Neural progenitor cell (in vitro differentiated cells): ENCODE measurements around the gene C1QBP. TPM values are rescaled to one million over a fixed set of nuclear protein-coding genes. Genes with fewer than 3 reads are reported as not detected.
A peak's percentile ranks its signal among the peaks of the same experiment; 100 is the strongest.

Source experiments
- DNase-seq: peaks from one replicate; pipeline ENCODE4 v3.0.0-alpha.2; 2016; ENCODE audit warnings: low spot score
- H2AFZ ChIP-seq: fragments of 200-600 bp; sonication (generic); replicated peaks from 2 replicates; pipeline ENCODE4 v1.6.1; 2016; ENCODE audit warnings: antibody characterized with exemption
- H3F3A ChIP-seq: fragments of 200-600 bp; sonication (generic); 2 replicates; pipeline ENCODE4 v1.6.1; 2016; ENCODE audit warnings: antibody characterized with exemption, low read depth
- H3K27ac ChIP-seq: fragments of 200-600 bp; sonication (generic); 2 replicates; pipeline ENCODE4 v1.5.1; 2016; ENCODE audit warnings: mild to moderate bottlenecking
- H3K27me3 ChIP-seq: fragments of 200-600 bp; sonication (generic); 2 replicates; pipeline ENCODE4 v1.6.1; 2016; ENCODE audit warnings: mild to moderate bottlenecking, moderate library complexity
- H3K36me3 ChIP-seq: fragments of 200-600 bp; sonication (generic); 2 replicates; pipeline ENCODE4 v1.5.1; 2016
- H3K4me1 ChIP-seq: fragments of 200-600 bp; sonication (generic); 2 replicates; pipeline ENCODE4 v1.6.1; 2016; ENCODE audit warnings: mixed run types
- H3K4me2 ChIP-seq: fragments of 200-600 bp; sonication (generic); 2 replicates; pipeline ENCODE4 v1.6.1; 2016
- H3K4me3 ChIP-seq: fragments of 200-600 bp; sonication (generic); 2 replicates; pipeline ENCODE4 v1.5.1; 2016
- H3K79me2 ChIP-seq: fragments of 200-600 bp; sonication (generic); 2 replicates; pipeline ENCODE4 v1.6.1; 2016; ENCODE audit warnings: low read depth
- H3K9ac ChIP-seq: fragments of 200-600 bp; sonication (generic); 2 replicates; pipeline ENCODE4 v1.6.1; 2016
- H3K9me3 ChIP-seq: fragments of 200-600 bp; sonication (generic); 2 replicates; pipeline ENCODE4 v1.5.1; 2016; ENCODE audit warnings: low read depth
- H4K20me1 ChIP-seq: fragments of 200-600 bp; sonication (generic); 2 replicates; pipeline ENCODE4 v1.6.1; 2016; ENCODE audit warnings: low read depth
- H3K27ac Mint-ChIP-seq: 3 replicates; pipeline ENCODE4 v1.8.0; 2021; ENCODE audit warnings: mixed read lengths
- H3K27me3 Mint-ChIP-seq: 2 replicates; pipeline ENCODE4 v1.8.0; 2022; ENCODE audit warnings: low read depth, mild to moderate bottlenecking, inconsistent platforms, moderate library complexity, mixed read lengths; ENCODE audit not compliant: insufficient read depth
- H3K36me3 Mint-ChIP-seq: 3 replicates; pipeline ENCODE4 v1.8.0; 2021; ENCODE audit warnings: mixed read lengths
- H3K4me1 Mint-ChIP-seq: 3 replicates; pipeline ENCODE4 v1.8.0; 2021; ENCODE audit warnings: mixed read lengths
- H3K4me3 Mint-ChIP-seq: 3 replicates; pipeline ENCODE4 v1.8.0; 2021; ENCODE audit warnings: mild to moderate bottlenecking, moderate library complexity, mixed read lengths
- H3K9me3 Mint-ChIP-seq: 3 replicates; pipeline ENCODE4 v1.8.0; 2020; ENCODE audit warnings: mixed read lengths
- CTCF ChIP-seq: fragments of 200-600 bp; sonication (generic); IDR thresholded peaks from 2 replicates; pipeline ENCODE4 v1.5.1; 2017; ENCODE audit warnings: antibody characterized with exemption, mild to moderate bottlenecking
- EZH2 ChIP-seq: fragments of 200-600 bp; sonication (generic); IDR thresholded peaks from 2 replicates; pipeline ENCODE4 v1.6.1; 2017; ENCODE audit warnings: antibody characterized with exemption, mild to moderate bottlenecking, moderate library complexity
- EZH2phosphoT487 ChIP-seq: fragments of 200-600 bp; sonication (generic); IDR thresholded peaks from 2 replicates; pipeline ENCODE4 v1.6.1; 2017; ENCODE audit warnings: antibody characterized with exemption
- total RNA-seq: library from RNA; depleted of rRNA; stranded (reverse); fragments of >200 nt; gene quantifications from 2 replicates; pipeline ENCODE4 v1.2.3, GENCODE V29; 2015; ENCODE audit warnings: low replicate concordance

The C1QBP gene
- total RNA-seq, 1 donor from 2014 or later, result 254 TPM

DNA sequence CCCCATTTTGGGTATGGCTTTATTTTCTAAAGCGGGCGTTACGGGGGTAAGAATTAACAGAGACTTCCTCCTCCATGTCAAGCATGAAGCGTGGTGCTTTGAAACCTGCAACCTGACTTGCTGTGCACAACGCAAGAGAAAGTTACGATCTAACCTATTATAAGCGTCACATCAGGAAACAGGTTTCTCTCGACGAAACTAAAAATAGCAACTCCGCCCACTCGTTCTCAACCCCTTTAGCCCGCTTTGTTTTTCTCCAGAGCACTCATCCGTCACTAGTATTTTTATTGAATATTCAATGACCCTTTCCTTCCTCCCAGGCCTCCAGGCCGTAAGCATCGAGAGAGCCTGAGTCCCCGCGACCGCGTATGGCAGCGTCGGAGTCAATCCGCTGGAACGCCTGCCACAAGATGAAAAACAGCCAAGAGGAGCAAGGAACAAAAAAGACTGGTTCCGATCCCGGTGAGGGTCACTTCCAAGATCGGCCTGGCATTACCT lies 20.0 kb downstream of the C1QBP start:
- peaks cover 6% of the 10 kb centered on the region for H3K36me3 Mint-ChIP-seq
- peaks cover 6% of the 10 kb centered on the region for H3K36me3 ChIP-seq
- H4K20me1 ChIP-seq, result peaks cover 12% of the 10 kb centered on the region
- no peaks in the 10 kb centered on the region for H3K9me3 ChIP-seq
- peak overlapping the region; percentile 87 for H3K27ac Mint-ChIP-seq
- peak overlapping the region; percentile 84 for H3K4me2 ChIP-seq
- H3K4me1 ChIP-seq, result peaks cover 7% of the 10 kb centered on the region
- peak overlapping the region; percentile 61 for H2AFZ ChIP-seq
- H3K79me2 ChIP-seq, result peaks cover 83% of the 10 kb centered on the region
- TF ChIP-seq CTCF (no peak), EZH2phosphoT487 (no peak), EZH2 (no peak)
- DNase-seq, result no peak
- H3K9me3 Mint-ChIP-seq, result no peaks in the 10 kb centered on the region
- H3K27me3 Mint-ChIP-seq, result peaks cover 7% of the 10 kb centered on the region
- H3F3A ChIP-seq, result no peaks in the 10 kb centered on the region
- peak overlapping the region; percentile 11 for H3K27ac ChIP-seq
- H3K9ac ChIP-seq, result peak overlapping the region; percentile 83
- peak overlapping the region; percentile 78 for H3K4me3 ChIP-seq
- peak overlapping the region; percentile 99 for H3K4me3 Mint-ChIP-seq
- H3K4me1 Mint-ChIP-seq, result peaks cover 20% of the 10 kb centered on the region
- H3K27me3 ChIP-seq, result no peaks in the 10 kb centered on the region

GRCh38 chr17:5416901-5417300 lies 22.1 kb downstream of the C1QBP start:
- H2AFZ ChIP-seq, result no peak overlapping the region
- H3K9ac ChIP-seq, result no peak overlapping the region
- H3K4me1 Mint-ChIP-seq, result peaks cover 20% of the 10 kb centered on the region
- no peaks in the 10 kb centered on the region for H3F3A ChIP-seq
- H3K4me1 ChIP-seq, result peaks cover 7% of the 10 kb centered on the region
- H3K36me3 ChIP-seq, result peaks cover 6% of the 10 kb centered on the region
- peak overlapping the region; percentile 74 for H3K4me3 Mint-ChIP-seq
- H3K4me2 ChIP-seq, result peak overlapping the region; percentile 84
- no peaks in the 10 kb centered on the region for H3K27me3 ChIP-seq
- H3K27ac ChIP-seq, result no peak overlapping the region
- no peak for DNase-seq
- H3K9me3 Mint-ChIP-seq, result no peaks in the 10 kb centered on the region
- TF ChIP-seq EZH2 (no peak), CTCF (no peak), EZH2phosphoT487 (no peak)
- H3K27ac Mint-ChIP-seq, result no peak overlapping the region
- no peaks in the 10 kb centered on the region for H3K9me3 ChIP-seq
- H4K20me1 ChIP-seq, result peaks cover 12% of the 10 kb centered on the region
- peaks cover 7% of the 10 kb centered on the region for H3K27me3 Mint-ChIP-seq
- peaks cover 18% of the 10 kb centered on the region for H3K36me3 Mint-ChIP-seq
- peaks cover 76% of the 10 kb centered on the region for H3K79me2 ChIP-seq
- H3K4me3 ChIP-seq, result no peak overlapping the region

DNA sequence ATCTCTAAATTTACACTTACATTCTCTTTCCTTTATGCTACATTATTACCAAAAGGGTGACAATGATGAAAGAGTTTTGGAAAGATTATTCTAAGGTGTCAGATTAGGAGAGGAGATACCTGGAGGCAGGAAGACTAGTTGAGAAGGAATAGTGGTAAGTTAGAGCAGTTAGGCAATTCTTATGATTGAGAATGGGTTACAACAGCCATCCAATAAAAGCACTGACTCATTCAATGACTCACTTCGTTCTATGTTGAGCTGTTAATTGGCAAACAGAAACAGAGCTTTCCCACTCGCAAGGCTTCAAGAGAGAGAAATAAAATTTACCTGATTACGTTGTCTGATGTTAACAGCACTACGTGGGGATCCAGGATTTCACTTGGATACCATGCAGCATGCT lies 25.3 kb downstream of the C1QBP start:
- Histone ChIP-seq H2AFZ (no peak overlapping the region), H3K79me2 (peaks cover 52% of the 10 kb centered on the region), H4K20me1 (peaks cover 15% of the 10 kb centered on the region), H3K36me3 (peaks cover 17% of the 10 kb centered on the region), H3K4me1 (no peaks in the 10 kb centered on the region), H3K9me3 (no peaks in the 10 kb centered on the region), H3K9ac (no peak overlapping the region), H3K4me3 (no peak overlapping the region), H3F3A (no peaks in the 10 kb centered on the region), H3K4me2 (no peak overlapping the region), H3K27me3 (no peaks in the 10 kb centered on the region), H3K27ac (no peak overlapping the region)
- DNase-seq, result no peak
- Mint-ChIP-seq H3K4me3 (no peak overlapping the region), H3K36me3 (peaks cover 26% of the 10 kb centered on the region), H3K4me1 (peaks cover 3% of the 10 kb centered on the region), H3K9me3 (no peaks in the 10 kb centered on the region), H3K27me3 (no peaks in the 10 kb centered on the region), H3K27ac (no peak overlapping the region)
- TF ChIP-seq EZH2phosphoT487 (no peak), EZH2 (no peak), CTCF (no peak)
